GM12872 (cell line): ENCODE results near the gene KLK3.

Experiments
- CTCF ChIP-seq: IDR thresholded peaks from 3 replicates; pipeline ENCODE4 v1.5.1; 2011; ENCODE audit warnings: low read depth, mild to moderate bottlenecking, low read length, moderate library complexity; ENCODE audit not compliant: insufficient read depth

Gene KLK3

GRCh38 chr19:50859849-50860248, 5.1 kb downstream of the KLK3 start:
- TF ChIP-seq CTCF: no peak

GRCh38 chr19:50861010-50861409, 6.3 kb downstream of the KLK3 start:
- TF ChIP-seq CTCF: no peak

GRCh38 chr19:50861496-50862286, 7.0 kb downstream of the KLK3 start:
- no peak for TF ChIP-seq CTCF

GRCh38 chr19:50869479-50869878, 14.8 kb downstream of the KLK3 start:
- no peak for TF ChIP-seq CTCF

DNA sequence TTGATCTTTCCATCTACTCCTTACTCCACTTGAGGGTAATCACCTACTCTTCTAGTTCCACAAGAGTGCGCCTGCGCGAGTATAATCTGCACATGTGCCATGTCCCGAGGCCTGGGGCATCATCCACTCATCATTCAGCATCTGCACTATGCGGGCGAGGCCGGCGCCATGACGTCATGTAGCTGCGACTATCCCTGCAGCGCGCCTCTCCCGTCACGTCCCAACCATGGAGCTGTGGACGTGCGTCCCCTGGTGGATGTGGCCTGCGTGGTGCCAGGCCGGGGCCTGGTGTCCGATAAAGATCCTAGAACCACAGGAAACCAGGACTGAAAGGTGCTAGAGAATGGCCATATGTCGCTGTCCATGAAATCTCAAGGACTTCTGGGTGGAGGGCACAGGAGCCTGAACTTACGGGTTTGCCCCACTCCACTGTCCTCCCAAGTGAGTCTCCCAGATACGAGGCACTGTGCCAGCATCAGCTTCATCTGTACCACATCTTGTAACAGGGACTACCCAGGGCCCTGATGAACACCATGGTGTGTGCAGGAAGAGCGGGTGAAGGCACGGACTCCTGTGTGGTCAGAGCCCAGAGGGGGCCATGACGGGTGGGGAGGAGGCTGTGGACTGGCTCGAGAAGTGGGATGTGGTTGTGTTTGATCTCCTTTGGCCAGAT, 15.8 kb downstream of the KLK3 start:
- no peak for TF ChIP-seq CTCF

GRCh38 chr19:50873056-50873455, 18.3 kb downstream of the KLK3 start, which contains the start of gene KLK2:
Gene KLK2 (plus strand): TSS chr19:50873439. CDS start chr19:50873474, 35 bp downstream.
- TF ChIP-seq CTCF: no peak

- TF ChIP-seq CTCF: no peak
Measured at GRCh38 chr19:50874211-50874610, 19.5 kb downstream of the KLK3 start.
